KMS-11 (cell line): ENCODE data around the gene FOXN3.

Source experiments
- H2AFZ ChIP-seq: fragments of 200-600 bp; sonication (generic); 2 replicates; pipeline ENCODE4 v1.6.1; 2016; ENCODE audit warnings: antibody characterized with exemption, mixed run types, low read depth
- H3K27ac ChIP-seq: fragments of 200-600 bp; sonication (generic); 2 replicates; pipeline ENCODE4 v1.6.1; 2016; ENCODE audit warnings: mild to moderate bottlenecking, mixed run types
- H3K27me3 ChIP-seq: fragments of 200-600 bp; sonication (generic); 2 replicates; pipeline ENCODE4 v1.6.1; 2017; ENCODE audit warnings: mild to moderate bottlenecking, low read depth, mixed run types, moderate library complexity; ENCODE audit not compliant: insufficient read depth
- H3K36me3 ChIP-seq: fragments of 200-600 bp; sonication (generic); 2 replicates; pipeline ENCODE4 v1.6.1; 2017; ENCODE audit warnings: mild to moderate bottlenecking, mixed run types; ENCODE audit not compliant: insufficient read depth
- H3K4me1 ChIP-seq: fragments of 200-600 bp; sonication (generic); 2 replicates; pipeline ENCODE4 v1.6.1; 2016; ENCODE audit warnings: mild to moderate bottlenecking, low read depth, mixed run types; ENCODE audit not compliant: poor library complexity, severe bottlenecking
- H3K4me2 ChIP-seq: fragments of 200-600 bp; sonication (generic); 2 replicates; pipeline ENCODE4 v1.7.0; 2016; ENCODE audit warnings: mild to moderate bottlenecking, mixed run types
- H3K4me3 ChIP-seq: fragments of 200-600 bp; sonication (generic); IDR thresholded peaks from 2 replicates; pipeline ENCODE4 v1.6.1; 2017; ENCODE audit warnings: low read depth, low read length, mixed read lengths; ENCODE audit not compliant: insufficient read depth
- H3K79me2 ChIP-seq: fragments of 200-600 bp; sonication (generic); 2 replicates; pipeline ENCODE4 v1.6.1; 2016; ENCODE audit warnings: low read depth, mixed run types; ENCODE audit not compliant: insufficient read depth
- H3K9ac ChIP-seq: fragments of 200-600 bp; sonication (generic); 2 replicates; pipeline ENCODE4 v1.6.1; 2016; ENCODE audit warnings: mild to moderate bottlenecking, mixed run types
- H4K20me1 ChIP-seq: fragments of 200-600 bp; sonication (generic); 2 replicates; pipeline ENCODE4 v1.6.1; 2016; ENCODE audit warnings: mild to moderate bottlenecking, mixed run types; ENCODE audit not compliant: insufficient read depth
- CTCF ChIP-seq: fragments of 200-600 bp; sonication (generic); conservative IDR thresholded peaks from 2 replicates; pipeline ENCODE4 v1.6.1; 2017; ENCODE audit warnings: low read depth, mild to moderate bottlenecking, antibody characterized with exemption, low read length, moderate library complexity, mixed read lengths

FOXN3 gene

GRCh38 chr14:89232265-89233070 is 184.6 kb downstream of the FOXN3 start:
- H3K4me3 ChIP-seq: no peak overlapping the region
- H3K36me3 ChIP-seq: no peaks in the 10 kb centered on the region
- no peak for TF ChIP-seq CTCF

GRCh38 chr14:89231426-89232113 is 185.5 kb downstream of the FOXN3 start:
- no peaks in the 10 kb centered on the region for H3K36me3 ChIP-seq
- no peak overlapping the region for H3K4me3 ChIP-seq
- no peaks in the 10 kb centered on the region for H4K20me1 ChIP-seq
- H2AFZ ChIP-seq: no peak overlapping the region
- H3K27me3 ChIP-seq: no peaks in the 10 kb centered on the region
- H3K4me2 ChIP-seq: no peak overlapping the region
- H3K79me2 ChIP-seq: no peaks in the 10 kb centered on the region
- H3K4me1 ChIP-seq: no peaks in the 10 kb centered on the region
- H3K9ac ChIP-seq: no peak overlapping the region
- TF ChIP-seq CTCF: no peak
- H3K27ac ChIP-seq: no peak overlapping the region

More at GRCh38 chr14:89232265-89233070, 184.6 kb downstream of the FOXN3 start:
- no peaks in the 10 kb centered on the region for H4K20me1 ChIP-seq
- H3K27me3 ChIP-seq: no peaks in the 10 kb centered on the region
- no peak overlapping the region for H2AFZ ChIP-seq
- no peak overlapping the region for H3K9ac ChIP-seq
- no peaks in the 10 kb centered on the region for H3K4me1 ChIP-seq
- H3K4me2 ChIP-seq: no peak overlapping the region
- H3K79me2 ChIP-seq: no peaks in the 10 kb centered on the region
- no peak overlapping the region for H3K27ac ChIP-seq

- no peak for TF ChIP-seq CTCF
- Histone ChIP-seq H4K20me1 (no peaks in the 10 kb centered on the region), H3K4me3 (no peak overlapping the region), H3K27ac (no peak overlapping the region), H2AFZ (no peak overlapping the region), H3K79me2 (no peaks in the 10 kb centered on the region), H3K4me1 (no peaks in the 10 kb centered on the region), H3K9ac (no peak overlapping the region), H3K36me3 (no peaks in the 10 kb centered on the region), H3K4me2 (no peak overlapping the region), H3K27me3 (no peaks in the 10 kb centered on the region)
Measured at GRCh38 chr14:89228921-89229639, 188.0 kb downstream of the FOXN3 start.

GRCh38 chr14:89227496-89227836 is 189.6 kb downstream of the FOXN3 start:
- Histone ChIP-seq H3K4me3 (no peak overlapping the region), H3K79me2 (no peaks in the 10 kb centered on the region), H3K4me2 (no peak overlapping the region), H3K27me3 (no peaks in the 10 kb centered on the region), H3K9ac (no peak overlapping the region), H3K4me1 (no peaks in the 10 kb centered on the region), H3K36me3 (no peaks in the 10 kb centered on the region), H2AFZ (no peak overlapping the region), H4K20me1 (no peaks in the 10 kb centered on the region), H3K27ac (no peak overlapping the region)
- no peak for TF ChIP-seq CTCF
